Breast epithelium (tissue), 4 donors: ENCODE data around the gene MAP1LC3B2. TPM values are rescaled to one million over a fixed set of nuclear protein-coding genes. Genes with fewer than 3 reads are reported as not detected.

Source experiments
- DNase-seq, 2 donors: peaks; one replicate each; pipeline ENCODE4 v3.0.0-alpha.2; 2019; ENCODE audit warnings: low spot score in 2 of 2
- H3K27ac ChIP-seq, 2 donors: fragments of 200-600 bp; sonication (generic) in 1 of 2; one replicate each; pipeline ENCODE4 v1.5.1; 2016 to 2019; ENCODE audit warnings: mild to moderate bottlenecking in 1 of 2
- H3K27me3 ChIP-seq, 2 donors: fragments of 200-600 bp; sonication (generic) in 1 of 2; one replicate each; pipeline versions ENCODE4 v1.5.1 to v1.6.0; 2017 to 2019; ENCODE audit warnings: control low read depth in 1 of 2, mild to moderate bottlenecking in 1 of 2
- H3K36me3 ChIP-seq: fragments of 200-600 bp; one replicate; pipeline ENCODE4 v1.5.1; 2019
- H3K4me1 ChIP-seq, 2 donors: fragments of 200-600 bp; sonication (generic); one replicate each; pipeline ENCODE4 v1.5.1; 2016 to 2019; ENCODE audit warnings: control low read depth in 1 of 2
- H3K4me3 ChIP-seq, 3 donors: fragments of 200-600 bp; sonication (generic); 1 replicate in 2 of 3; 2 replicates in 1 of 3; pipeline ENCODE4 v1.5.1; 2016 to 2019; ENCODE audit warnings: mild to moderate bottlenecking in 3 of 3, moderate library complexity in 2 of 3
- H3K9me3 ChIP-seq, 2 donors: fragments of 200-600 bp; sonication (generic) in 1 of 2; one replicate each; pipeline ENCODE4 v1.5.1; 2016 to 2019; ENCODE audit warnings: control low read depth in 1 of 2
- CTCF ChIP-seq, 3 donors: fragments of 450-650 bp; IDR thresholded peaks; one replicate each; pipeline ENCODE4 v1.5.1; 2016 to 2017; ENCODE audit warnings: antibody characterized with exemption in 3 of 3, mild to moderate bottlenecking in 3 of 3, moderate library complexity in 3 of 3
- POLR2A ChIP-seq: fragments of 450-650 bp; IDR thresholded peaks from one replicate; pipeline ENCODE4 v1.6.1; 2016; ENCODE audit warnings: antibody characterized with exemption, mild to moderate bottlenecking, moderate library complexity
- POLR2AphosphoS5 ChIP-seq, 3 donors: sonication (generic); formaldehyde crosslinking; IDR thresholded peaks; one replicate each; pipeline ENCODE4 v1.6.1; 2017; ENCODE audit warnings: antibody characterized with exemption in 3 of 3
- intact Hi-C: fragments of 100-400 bp; cut with DNase I; formaldehyde crosslinking; loops from one replicate; pipeline ENCODE4 v1.15.1; 2023; ENCODE audit warnings: low total_unique reads
- total RNA-seq, 3 donors: library from RNA; depleted of rRNA; stranded (reverse); fragments of >200 nt; gene quantifications; one replicate each; pipeline ENCODE4 v1.1.0, GENCODE V29; 2016

MAP1LC3B2 gene
- total RNA-seq, 3 donors from 2014 or later, result 0.98 to 8.5 (median 1.1) TPM

GRCh38 chr12:116624516-116624915, 65.3 kb downstream of the MAP1LC3B2 start:
- DNase-seq, result no peak
- peaks cover 0 to 6% of the 10 kb centered on the region in 2 donors for H3K9me3 ChIP-seq
- H3K27ac ChIP-seq, result no peak overlapping the region
- H3K4me3 ChIP-seq, result no peak overlapping the region
- intact Hi-C loops, result no loop called here
- TF ChIP-seq POLR2AphosphoS5 (IDR thresholded peaks at IDR 0.05), result no peak
- no peak for TF ChIP-seq CTCF (IDR thresholded peaks at IDR 0.05)
- TF ChIP-seq POLR2A, result no peak
- no peaks in the 10 kb centered on the region for H3K4me1 ChIP-seq
- H3K36me3 ChIP-seq, result no peaks in the 10 kb centered on the region
- H3K27me3 ChIP-seq, result no peaks in the 10 kb centered on the region

- Histone ChIP-seq H3K9me3 (peaks cover 0 to 6% of the 10 kb centered on the region in 2 donors), H3K4me1 (no peaks in the 10 kb centered on the region), H3K27ac (no peak overlapping the region), H3K27me3 (no peaks in the 10 kb centered on the region), H3K36me3 (no peaks in the 10 kb centered on the region), H3K4me3 (no peak overlapping the region)
- DNase-seq, result no peak
- intact Hi-C loops, result no loop called here
- TF ChIP-seq POLR2A (no peak), POLR2AphosphoS5 (IDR thresholded peaks at IDR 0.05) (no peak), CTCF (IDR thresholded peaks at IDR 0.05) (no peak)
Measured at GRCh38 chr12:116626153-116626552, 67.0 kb downstream of the MAP1LC3B2 start.

Other genes starting within 250 kb of the MAP1LC3B2 start
- gene SPRING1, start 178.7 kb downstream of the MAP1LC3B2 start, total RNA-seq, result 10 to 100 TPM; 13.8 to 18.4 (median 15.7) TPM
- 1 to 10 TPM in 2 of 3 donors, under 1 TPM in 1; under 0.01 to 1.9 (median 1.6) TPM for gene RNFT2, start 178.9 kb downstream of the MAP1LC3B2 start, total RNA-seq